Endodermal cell (in vitro differentiated cells): ENCODE data around the gene CDC14A. TPM values are rescaled to one million over a fixed set of nuclear protein-coding genes. Genes with fewer than 3 reads are reported as not detected.

Source experiments
- DNase-seq: peaks from one replicate; pipeline ENCODE4 v3.0.0-alpha.2; 2017
- H3K27ac ChIP-seq: 2 replicates; pipeline ENCODE4 v1.5.1; 2013; ENCODE audit warnings: mild to moderate bottlenecking, low read depth, low read length, moderate library complexity
- H3K27me3 ChIP-seq: 2 replicates; pipeline ENCODE4 v1.6.1; 2013; ENCODE audit warnings: mild to moderate bottlenecking, low read length, moderate library complexity; ENCODE audit not compliant: insufficient read depth, control insufficient read depth, poor library complexity, severe bottlenecking
- H3K36me3 ChIP-seq: 2 replicates; pipeline ENCODE4 v1.7.0; 2013; ENCODE audit warnings: mild to moderate bottlenecking, low read length, moderate library complexity; ENCODE audit not compliant: control insufficient read depth, insufficient read depth
- H3K4me1 ChIP-seq: one replicate; pipeline ENCODE4 v1.7.0; 2013; ENCODE audit warnings: low read length; ENCODE audit not compliant: control insufficient read depth, insufficient read depth
- H3K4me3 ChIP-seq: 2 replicates; pipeline ENCODE4 v1.5.1; 2013; ENCODE audit warnings: mild to moderate bottlenecking, low read length, moderate library complexity
- H3K9ac ChIP-seq: 2 replicates; pipeline ENCODE4 v1.6.1; 2013; ENCODE audit warnings: mild to moderate bottlenecking, low read length, moderate library complexity; ENCODE audit not compliant: poor library complexity, severe bottlenecking; ENCODE audit errors: extremely low read depth
- H3K9me3 ChIP-seq: 2 replicates; pipeline ENCODE4 v1.6.1; 2013; ENCODE audit warnings: mild to moderate bottlenecking, low read length, moderate library complexity; ENCODE audit not compliant: control insufficient read depth
- H3K27ac Mint-ChIP-seq: 2 replicates; pipeline ENCODE4 v1.8.0; 2020; ENCODE audit warnings: mixed read lengths
- H3K27me3 Mint-ChIP-seq: 2 replicates; pipeline ENCODE4 v1.8.0; 2021; ENCODE audit warnings: mild to moderate bottlenecking, mixed read lengths; ENCODE audit not compliant: insufficient read depth
- H3K36me3 Mint-ChIP-seq: 2 replicates; pipeline ENCODE4 v1.8.0; 2020; ENCODE audit warnings: low read depth, mixed read lengths
- H3K4me1 Mint-ChIP-seq: 2 replicates; pipeline ENCODE4 v1.8.0; 2020; ENCODE audit warnings: mixed read lengths
- H3K4me3 Mint-ChIP-seq: 2 replicates; pipeline ENCODE4 v1.8.0; 2020; ENCODE audit warnings: mild to moderate bottlenecking, moderate library complexity, mixed read lengths
- H3K9me3 Mint-ChIP-seq: 2 replicates; pipeline ENCODE4 v1.8.0; 2020; ENCODE audit warnings: mild to moderate bottlenecking, mixed read lengths
- WGBS, 2 experiments: methylation state at CpG; one replicate each; pipeline versions ENCODE4 v1.1.5 to v1.1.7; 2013; ENCODE audit warnings: missing lambda C conversion rate in 2 of 2, mixed read lengths in 1 of 2; ENCODE audit not compliant: insufficient coverage in 1 of 2, insufficient read length in 1 of 2; 5-methylcytosine and 5-hydroxymethylcytosine counted together
- total RNA-seq, 2 donors: library from RNA; stranded (reverse); fragmentation: NEBNext Ultra II Directional in 1 of 2; extraction: Animal tissue kit (Norgen Biotek cat#: 25700) in 1 of 2; gene quantifications; 2 replicates in 1 of 2; 3 replicates in 1 of 2; pipeline ENCODE4 v1.2.1, GENCODE V29; 2021
- TF ChIP-seq, protein P1 (sequence below): fragments of 200-600 bp; sonication (generic); conservative IDR thresholded peaks from 2 replicates; pipeline ENCODE4 v1.5.0; 2021; ENCODE audit warnings: antibody characterized with exemption, mild to moderate bottlenecking

Gene CDC14A
- total RNA-seq, 2 donors from 2014 or later, result 14.5 to 17.6 TPM

- no peaks in the 10 kb centered on the region for H3K27me3 Mint-ChIP-seq
- no peak overlapping the region for H3K4me3 Mint-ChIP-seq
- Histone ChIP-seq H3K4me3 (peak overlapping the region; percentile 19), H3K9ac (peak overlapping the region; percentile 5), H3K27me3 (no peaks in the 10 kb centered on the region), H3K27ac (peak overlapping the region; percentile 59), H3K4me1 (peaks cover 16% of the 10 kb centered on the region), H3K9me3 (no peaks in the 10 kb centered on the region), H3K36me3 (peaks cover 32% of the 10 kb centered on the region)
- peaks cover 34% of the 10 kb centered on the region for H3K4me1 Mint-ChIP-seq
- peak; percentile 77 for DNase-seq
- peak overlapping the region; percentile 62 for H3K27ac Mint-ChIP-seq
- H3K9me3 Mint-ChIP-seq, result no peaks in the 10 kb centered on the region
- TF ChIP-seq, protein P1, sequence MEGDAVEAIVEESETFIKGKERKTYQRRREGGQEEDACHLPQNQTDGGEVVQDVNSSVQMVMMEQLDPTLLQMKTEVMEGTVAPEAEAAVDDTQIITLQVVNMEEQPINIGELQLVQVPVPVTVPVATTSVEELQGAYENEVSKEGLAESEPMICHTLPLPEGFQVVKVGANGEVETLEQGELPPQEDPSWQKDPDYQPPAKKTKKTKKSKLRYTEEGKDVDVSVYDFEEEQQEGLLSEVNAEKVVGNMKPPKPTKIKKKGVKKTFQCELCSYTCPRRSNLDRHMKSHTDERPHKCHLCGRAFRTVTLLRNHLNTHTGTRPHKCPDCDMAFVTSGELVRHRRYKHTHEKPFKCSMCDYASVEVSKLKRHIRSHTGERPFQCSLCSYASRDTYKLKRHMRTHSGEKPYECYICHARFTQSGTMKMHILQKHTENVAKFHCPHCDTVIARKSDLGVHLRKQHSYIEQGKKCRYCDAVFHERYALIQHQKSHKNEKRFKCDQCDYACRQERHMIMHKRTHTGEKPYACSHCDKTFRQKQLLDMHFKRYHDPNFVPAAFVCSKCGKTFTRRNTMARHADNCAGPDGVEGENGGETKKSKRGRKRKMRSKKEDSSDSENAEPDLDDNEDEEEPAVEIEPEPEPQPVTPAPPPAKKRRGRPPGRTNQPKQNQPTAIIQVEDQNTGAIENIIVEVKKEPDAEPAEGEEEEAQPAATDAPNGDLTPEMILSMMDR, result no peak
- peaks cover 11% of the 10 kb centered on the region for H3K36me3 Mint-ChIP-seq
- 32 to 86% methylated on average over 1 to 2 of the region's 4 CpGs for WGBS, 2 experiments
Measured at GRCh38 chr1:100440075-100440809, 87.9 kb downstream of the CDC14A start.

DNA sequence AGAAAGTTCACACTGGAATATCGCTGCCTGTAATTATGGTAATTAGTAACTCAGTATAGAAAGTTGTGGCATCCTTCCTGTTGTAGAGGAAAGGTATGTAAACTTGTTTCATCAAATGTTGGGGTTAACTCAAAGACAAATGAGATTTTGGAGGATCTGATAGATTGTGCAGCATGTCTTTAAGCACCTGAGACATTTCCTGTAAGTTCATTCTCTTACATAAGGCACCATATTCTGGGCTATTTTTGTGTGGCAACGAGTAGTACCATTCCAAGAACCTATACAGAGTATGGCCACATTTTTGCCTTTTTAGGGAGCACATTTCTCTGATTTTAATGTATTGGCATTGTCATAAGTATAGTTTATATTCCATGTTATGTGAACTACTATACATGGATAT, 88.8 kb downstream of the CDC14A start:
- Mint-ChIP-seq H3K27me3 (no peaks in the 10 kb centered on the region), H3K36me3 (peaks cover 8% of the 10 kb centered on the region), H3K9me3 (no peaks in the 10 kb centered on the region), H3K4me3 (no peak overlapping the region), H3K4me1 (peaks cover 36% of the 10 kb centered on the region), H3K27ac (no peak overlapping the region)
- TF ChIP-seq, protein P1, result no peak
- H3K4me3 ChIP-seq, result no peak overlapping the region
- 89 to 96% methylated on average over 1 to 2 of the region's 2 CpGs for WGBS, 2 experiments
- no peak for DNase-seq
- no peaks in the 10 kb centered on the region for H3K9me3 ChIP-seq
- no peak overlapping the region for H3K9ac ChIP-seq
- H3K36me3 ChIP-seq, result peaks cover 36% of the 10 kb centered on the region
- no peak overlapping the region for H3K27ac ChIP-seq
- no peaks in the 10 kb centered on the region for H3K27me3 ChIP-seq
- H3K4me1 ChIP-seq, result peaks cover 16% of the 10 kb centered on the region

- Histone ChIP-seq H3K4me1 (peaks cover 16% of the 10 kb centered on the region), H3K9ac (no peak overlapping the region), H3K27me3 (no peaks in the 10 kb centered on the region), H3K27ac (no peak overlapping the region), H3K9me3 (no peaks in the 10 kb centered on the region), H3K36me3 (peaks cover 36% of the 10 kb centered on the region), H3K4me3 (no peak overlapping the region)
- no peak for DNase-seq
- Mint-ChIP-seq H3K27ac (peak overlapping the region; percentile 21), H3K9me3 (no peaks in the 10 kb centered on the region), H3K4me3 (no peak overlapping the region), H3K4me1 (peaks cover 36% of the 10 kb centered on the region), H3K36me3 (peaks cover 8% of the 10 kb centered on the region), H3K27me3 (no peaks in the 10 kb centered on the region)
- WGBS, 2 experiments, result 94 to 100% methylated on average over 1 of the region's 1 CpG
- TF ChIP-seq, protein P1, result no peak
Measured at GRCh38 chr1:100441651-100442050, 89.3 kb downstream of the CDC14A start.
